NCI-H187 (cell line): ENCODE results near the gene TRIM72.
A peak's percentile ranks its signal among the peaks of the same experiment; 100 is the strongest.
"Not testable (repeated sequence)": the region's sequence is repeated elsewhere in the genome, so short reads cannot be mapped to it uniquely, and the experiment has no call there.

Source experiments
- DNase-seq, 2 experiments: peaks; one replicate each; lab custom pipeline; 2025; lab: John Stamatoyannopoulos, UW

Gene TRIM72, protein sequence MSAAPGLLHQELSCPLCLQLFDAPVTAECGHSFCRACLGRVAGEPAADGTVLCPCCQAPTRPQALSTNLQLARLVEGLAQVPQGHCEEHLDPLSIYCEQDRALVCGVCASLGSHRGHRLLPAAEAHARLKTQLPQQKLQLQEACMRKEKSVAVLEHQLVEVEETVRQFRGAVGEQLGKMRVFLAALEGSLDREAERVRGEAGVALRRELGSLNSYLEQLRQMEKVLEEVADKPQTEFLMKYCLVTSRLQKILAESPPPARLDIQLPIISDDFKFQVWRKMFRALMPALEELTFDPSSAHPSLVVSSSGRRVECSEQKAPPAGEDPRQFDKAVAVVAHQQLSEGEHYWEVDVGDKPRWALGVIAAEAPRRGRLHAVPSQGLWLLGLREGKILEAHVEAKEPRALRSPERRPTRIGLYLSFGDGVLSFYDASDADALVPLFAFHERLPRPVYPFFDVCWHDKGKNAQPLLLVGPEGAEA

DNA sequence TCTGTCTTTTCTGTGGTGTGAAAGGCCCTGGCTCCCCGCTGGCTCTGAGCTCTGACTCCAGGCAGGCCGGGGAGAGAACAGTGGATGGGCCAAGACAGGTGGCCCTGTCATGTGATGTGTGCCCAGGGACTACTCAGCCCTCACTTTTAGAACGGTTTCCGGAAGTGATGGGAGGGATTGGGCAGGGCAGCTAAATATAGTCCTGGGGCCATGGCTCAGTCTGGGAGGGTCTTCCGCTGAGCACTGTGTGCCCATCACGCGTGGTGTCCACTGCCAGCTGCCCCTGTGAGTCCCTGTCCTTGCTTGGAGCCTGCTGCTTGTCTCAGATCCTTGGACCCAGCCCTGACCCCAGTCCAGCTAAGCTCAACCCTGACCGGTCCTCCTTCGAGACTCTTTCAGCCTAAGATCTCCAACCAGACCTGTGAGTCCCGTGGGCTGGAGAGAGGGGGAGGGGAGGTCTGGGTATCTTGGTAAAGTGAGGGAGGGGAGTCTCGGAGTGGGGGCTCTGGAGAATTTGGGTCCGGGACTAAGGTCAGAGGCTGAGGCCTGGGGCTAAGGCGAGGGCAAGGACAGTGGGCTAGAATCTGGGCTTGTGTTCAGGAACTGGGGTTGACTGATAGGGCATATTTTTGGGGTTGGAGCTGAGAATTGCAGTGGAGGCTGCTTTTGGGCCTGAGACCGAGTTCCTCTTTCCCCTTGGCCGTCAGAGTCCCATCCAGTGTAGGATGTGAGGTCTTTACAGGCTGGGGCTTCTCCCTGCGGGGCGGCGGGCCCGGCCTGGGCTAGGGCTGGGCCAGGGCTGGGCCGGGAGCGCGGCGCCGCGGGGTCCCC lies at the start of gene TRIM72:
Gene TRIM72, plus strand, starts transcription at position 243 of the 831 bp plus-strand sequence. CDS start 620 bp downstream, outside the sequence.
- DNase-seq: no peak

DNA sequence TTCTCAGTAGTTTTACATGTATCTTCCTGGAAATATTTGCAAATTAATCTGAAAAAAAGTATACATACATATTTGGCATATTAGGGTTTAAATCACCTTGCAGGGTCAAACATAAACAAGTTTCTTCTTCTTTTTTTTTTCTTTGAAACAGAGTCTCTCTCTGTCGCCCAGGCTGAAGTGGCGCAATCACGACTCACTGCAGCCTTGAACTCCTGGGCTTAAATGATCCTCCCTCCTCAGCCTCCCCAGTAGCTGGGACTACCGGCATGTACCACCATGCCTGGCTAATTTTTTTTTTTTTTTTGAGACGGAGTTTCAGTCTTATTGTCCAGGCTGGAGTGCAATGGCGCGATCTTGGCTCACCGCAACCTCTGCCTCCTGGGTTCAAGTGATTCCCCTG lies 46.6 kb upstream of the TRIM72 start:
- DNase-seq: no peak

DNA sequence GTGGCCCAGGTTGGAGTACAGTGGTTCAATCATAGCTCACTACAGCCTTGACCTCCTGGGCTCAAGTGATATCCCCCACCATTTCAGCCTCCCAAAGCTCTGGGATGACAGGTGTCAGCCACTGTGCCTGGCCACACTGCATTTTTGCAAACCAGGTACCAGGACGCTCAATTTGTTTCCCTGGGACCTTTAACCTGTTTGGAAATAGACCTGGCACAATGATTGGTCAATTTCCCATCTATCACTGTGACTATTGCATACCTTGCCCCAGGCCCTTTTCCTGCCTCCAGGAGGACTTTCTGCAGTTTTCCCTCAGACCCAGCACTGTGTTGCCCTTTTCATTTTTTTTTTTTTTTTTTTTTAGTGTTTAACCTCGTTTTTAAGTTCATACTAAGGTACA lies 45.1 kb upstream of the TRIM72 start:
- DNase-seq: no peak

DNA sequence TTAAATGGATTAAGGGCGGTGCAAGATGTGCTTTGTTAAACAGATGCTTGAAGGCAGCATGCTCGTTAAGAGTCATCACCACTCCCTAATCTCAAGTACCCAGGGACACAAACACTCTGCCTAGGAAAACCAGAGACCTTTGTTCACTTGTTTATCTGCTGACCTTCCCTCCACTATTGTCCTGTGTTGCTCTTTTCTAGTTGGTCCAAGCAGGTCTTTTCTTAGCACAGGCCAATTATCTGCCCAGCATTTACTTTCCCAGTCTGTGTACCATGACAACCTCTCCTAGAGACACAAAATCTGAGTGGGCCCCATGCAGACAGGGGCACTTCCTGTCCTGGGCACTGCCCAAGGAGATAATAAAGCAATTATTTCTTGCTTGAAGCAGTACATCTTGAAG lies 43.9 kb upstream of the TRIM72 start:
- DNase-seq: not testable (repeated sequence)

DNA sequence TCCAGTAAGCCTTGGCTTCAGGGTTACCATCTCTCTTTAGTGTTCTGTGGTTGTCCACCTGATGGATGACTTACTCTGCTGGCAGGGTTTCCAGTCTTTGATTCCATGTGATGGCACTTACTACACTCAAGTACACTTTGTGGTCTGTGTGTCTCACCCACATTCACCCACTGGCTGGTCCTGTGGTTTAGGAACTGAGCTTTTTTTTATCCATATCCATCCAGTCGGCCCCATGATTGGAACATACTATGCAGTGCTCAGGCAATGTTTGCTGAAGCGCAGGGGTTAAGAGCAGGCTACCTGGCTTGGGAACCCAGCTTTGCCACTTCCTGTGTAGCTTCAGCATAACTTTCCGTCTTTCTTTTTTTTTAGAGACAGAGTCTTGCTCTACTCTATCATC lies 36.8 kb upstream of the TRIM72 start:
- DNase-seq: peak; percentile 6 to 34

DNA sequence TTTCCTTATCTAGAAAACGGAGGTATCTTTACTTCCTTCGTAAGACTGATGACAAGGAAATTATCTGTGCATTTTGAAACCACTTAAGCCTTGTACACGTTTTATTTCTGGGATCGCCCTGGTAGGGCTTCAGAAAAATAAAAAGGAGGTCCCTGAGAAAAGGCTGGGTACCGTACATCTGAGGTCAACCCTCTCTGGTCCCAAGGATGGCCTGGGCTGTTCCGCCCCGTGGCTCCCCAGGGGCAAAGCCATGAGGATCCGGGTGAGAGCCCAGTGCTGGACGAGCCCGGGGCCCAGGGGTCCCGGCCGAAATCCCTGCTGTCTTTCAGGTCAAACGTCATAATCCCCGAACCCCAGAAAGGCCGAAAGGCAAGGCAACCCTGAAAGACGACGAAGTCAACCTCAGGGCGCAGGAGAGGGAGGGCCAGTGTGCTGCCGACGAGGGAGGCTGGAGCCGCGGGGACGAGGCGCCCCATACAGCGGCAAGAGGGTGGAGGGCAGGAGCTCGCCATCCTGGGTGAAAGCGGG lies 34.6 kb upstream of the TRIM72 start:
- no peak for DNase-seq

DNA sequence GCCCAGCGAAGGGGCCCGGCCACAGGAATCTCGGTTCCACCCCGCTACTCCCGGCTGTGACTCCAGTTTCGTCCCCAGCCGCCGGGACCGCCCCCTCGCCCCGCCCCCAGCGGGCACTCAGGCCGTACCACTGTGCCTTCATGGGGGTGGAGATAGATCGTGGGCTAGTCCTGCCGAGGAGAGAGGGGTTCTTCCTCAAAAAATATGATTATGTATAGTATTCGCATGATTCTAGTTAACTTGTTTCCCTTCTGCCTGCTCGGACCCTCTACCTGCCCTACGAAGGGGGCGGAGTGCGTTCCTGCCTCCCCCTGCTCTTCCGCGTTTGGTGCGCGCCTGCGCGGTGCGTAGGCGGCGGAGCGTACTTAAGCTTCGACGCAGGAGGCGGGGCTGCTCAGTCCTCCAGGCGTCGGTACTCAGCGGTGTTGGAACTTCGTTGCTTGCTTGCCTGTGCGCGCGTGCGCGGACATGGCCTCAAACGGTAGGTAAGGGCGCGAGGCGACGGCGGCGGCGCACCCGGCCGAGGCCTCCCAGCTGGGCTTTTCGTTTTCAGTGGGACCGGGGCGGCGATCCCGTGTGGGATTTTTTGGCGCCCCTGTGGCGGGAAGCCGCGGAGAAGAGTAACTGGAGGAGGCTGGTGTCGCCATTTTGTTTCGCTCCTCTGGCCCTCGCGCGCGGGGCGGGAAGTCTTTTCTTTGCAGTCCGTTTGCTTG lies 34.0 kb upstream of the TRIM72 start, which contains the start of gene FUS:
Gene FUS, plus strand, starts transcription at position 393 of the 713 bp plus-strand sequence. Its CDS starts 76 bp downstream, at position 469.
- DNase-seq: peak; percentile 71 to 77

DNA sequence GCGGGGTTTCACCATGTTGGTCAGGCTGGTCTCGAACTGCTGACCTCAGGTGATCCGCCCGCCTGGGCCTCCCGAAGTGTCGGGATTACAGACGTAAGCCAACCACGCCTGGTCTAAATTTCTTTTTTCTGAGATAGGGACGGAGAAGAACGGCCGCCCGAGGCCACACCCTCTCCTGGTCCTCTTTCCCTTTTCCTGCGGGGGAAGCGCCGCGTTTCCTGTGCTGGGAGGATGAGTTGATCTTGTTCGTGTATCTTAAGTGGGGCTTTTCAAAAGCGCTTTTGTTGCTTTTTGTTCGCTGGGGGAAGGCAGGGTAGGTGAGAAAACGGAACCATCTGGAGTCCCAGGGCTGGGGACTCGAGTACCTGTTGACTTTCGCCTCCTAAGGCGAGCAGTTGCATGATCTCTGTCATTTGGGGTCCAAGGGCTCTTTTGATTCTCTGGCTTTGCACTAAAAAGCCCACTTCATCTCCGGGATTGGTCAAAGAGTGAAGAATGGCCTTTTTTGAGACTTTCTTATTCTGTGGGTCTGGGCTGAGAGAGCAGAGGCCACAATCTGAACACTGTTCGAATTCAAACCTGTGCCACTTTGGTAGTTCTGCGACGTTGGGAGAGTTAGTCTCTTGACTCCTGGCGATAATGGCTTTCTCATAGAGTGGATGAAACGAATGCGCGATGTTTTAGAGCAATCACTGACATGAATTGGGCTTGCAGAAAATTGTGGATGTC lies 32.7 kb upstream of the TRIM72 start:
- DNase-seq: no peak

DNA sequence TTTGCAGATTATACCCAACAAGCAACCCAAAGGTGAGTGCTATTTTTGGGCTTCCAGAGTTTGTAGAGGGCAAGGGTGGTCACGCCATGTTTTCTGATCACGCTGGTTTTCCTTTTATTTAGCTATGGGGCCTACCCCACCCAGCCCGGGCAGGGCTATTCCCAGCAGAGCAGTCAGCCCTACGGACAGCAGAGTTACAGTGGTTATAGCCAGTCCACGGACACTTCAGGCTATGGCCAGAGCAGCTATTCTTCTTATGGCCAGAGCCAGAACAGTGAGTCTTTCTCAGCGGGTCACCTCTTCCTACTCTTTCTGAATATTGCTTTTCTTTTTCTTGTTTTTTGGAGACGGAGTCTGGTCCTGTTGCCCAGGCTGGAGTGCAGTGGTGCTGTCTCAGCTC lies 31.5 kb upstream of the TRIM72 start:
- DNase-seq: no peak

DNA sequence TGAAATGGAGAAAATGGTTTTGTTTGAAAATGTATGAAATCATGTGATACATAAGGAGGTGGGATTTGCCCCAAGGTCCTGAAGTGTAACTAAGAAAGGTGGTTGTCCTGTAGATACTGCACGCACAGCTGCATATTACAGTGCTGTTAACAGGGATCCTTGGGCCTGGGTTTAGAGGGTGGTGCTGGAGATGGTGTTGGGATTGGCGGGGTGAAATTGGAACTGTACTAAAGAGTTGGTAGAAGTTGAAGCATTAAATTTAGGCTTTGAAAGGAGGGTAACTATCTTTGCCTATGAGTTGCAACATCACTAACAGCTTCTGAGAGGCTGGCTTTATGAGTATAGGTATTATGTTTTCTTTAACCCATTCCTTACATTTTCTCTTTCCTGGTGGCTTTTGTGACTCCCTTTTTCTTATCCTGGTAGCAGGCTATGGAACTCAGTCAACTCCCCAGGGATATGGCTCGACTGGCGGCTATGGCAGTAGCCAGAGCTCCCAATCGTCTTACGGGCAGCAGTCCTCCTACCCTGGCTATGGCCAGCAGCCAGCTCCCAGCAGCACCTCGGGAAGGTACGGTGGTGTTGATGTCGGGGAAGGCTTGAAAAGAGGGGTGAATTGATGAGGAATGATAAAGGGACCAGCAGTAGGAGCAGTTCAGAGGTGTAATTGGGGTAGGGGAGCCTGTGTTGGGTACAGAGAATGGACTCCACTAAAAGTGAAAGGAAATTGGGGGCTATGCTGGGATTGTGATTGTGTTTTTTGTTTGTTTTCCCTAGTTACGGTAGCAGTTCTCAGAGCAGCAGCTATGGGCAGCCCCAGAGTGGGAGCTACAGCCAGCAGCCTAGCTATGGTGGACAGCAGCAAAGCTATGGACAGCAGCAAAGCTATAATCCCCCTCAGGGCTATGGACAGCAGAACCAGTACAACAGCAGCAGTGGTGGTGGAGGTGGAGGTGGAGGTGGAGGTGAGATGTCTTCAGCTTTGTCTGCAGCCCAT lies 30.2 kb upstream of the TRIM72 start:
- DNase-seq: no peak

DNA sequence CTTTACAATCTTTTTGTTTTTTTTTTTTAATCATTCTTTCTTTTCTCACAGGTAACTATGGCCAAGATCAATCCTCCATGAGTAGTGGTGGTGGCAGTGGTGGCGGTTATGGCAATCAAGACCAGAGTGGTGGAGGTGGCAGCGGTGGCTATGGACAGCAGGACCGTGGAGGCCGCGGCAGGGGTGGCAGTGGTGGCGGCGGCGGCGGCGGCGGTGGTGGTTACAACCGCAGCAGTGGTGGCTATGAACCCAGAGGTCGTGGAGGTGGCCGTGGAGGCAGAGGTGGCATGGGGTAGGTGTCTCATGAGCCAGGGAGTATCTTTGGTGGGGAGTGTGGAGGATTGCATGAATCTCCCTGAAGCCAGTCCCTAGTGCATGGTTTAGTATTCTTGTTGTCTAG lies 29.0 kb upstream of the TRIM72 start:
- no peak for DNase-seq

DNA sequence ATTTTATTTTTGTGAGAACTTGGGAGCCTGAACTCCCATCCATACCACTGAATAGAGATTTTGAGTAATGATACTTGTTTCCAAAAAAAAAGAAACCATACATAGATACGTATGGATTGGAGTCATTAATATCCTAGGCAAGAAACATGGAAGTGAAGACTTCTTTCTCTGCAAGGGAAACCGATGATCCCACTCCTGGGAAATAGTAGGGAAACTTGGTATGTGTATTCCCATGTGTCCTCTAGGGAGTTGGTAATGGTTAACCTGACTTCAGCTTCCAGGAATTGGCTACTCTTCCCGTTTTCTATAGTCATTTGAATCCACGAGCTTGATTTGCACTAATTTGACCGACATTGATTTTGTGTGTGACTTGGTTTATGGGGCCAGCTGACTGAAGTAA lies 28.6 kb upstream of the TRIM72 start:
- DNase-seq: no peak

DNA sequence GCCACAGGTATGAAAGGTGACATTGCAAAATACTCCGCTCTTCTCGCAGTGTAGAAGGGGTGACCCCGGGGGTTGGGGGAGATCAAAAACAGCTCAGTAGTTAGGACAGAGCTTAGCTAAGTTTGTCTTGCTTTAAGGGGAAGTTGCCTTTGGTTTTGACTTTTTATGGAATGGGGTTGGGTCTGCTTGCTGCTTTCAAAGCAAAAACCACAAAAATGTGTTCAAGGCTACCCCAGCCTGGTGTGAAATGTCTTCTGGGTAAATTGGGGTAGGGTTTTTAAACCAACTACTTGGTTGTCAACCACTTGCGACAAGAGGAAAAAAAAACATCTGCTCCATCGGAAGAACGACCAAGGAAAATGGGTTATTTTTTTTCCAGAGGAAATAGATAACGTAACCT lies 27.7 kb upstream of the TRIM72 start:
- no peak for DNase-seq

DNA sequence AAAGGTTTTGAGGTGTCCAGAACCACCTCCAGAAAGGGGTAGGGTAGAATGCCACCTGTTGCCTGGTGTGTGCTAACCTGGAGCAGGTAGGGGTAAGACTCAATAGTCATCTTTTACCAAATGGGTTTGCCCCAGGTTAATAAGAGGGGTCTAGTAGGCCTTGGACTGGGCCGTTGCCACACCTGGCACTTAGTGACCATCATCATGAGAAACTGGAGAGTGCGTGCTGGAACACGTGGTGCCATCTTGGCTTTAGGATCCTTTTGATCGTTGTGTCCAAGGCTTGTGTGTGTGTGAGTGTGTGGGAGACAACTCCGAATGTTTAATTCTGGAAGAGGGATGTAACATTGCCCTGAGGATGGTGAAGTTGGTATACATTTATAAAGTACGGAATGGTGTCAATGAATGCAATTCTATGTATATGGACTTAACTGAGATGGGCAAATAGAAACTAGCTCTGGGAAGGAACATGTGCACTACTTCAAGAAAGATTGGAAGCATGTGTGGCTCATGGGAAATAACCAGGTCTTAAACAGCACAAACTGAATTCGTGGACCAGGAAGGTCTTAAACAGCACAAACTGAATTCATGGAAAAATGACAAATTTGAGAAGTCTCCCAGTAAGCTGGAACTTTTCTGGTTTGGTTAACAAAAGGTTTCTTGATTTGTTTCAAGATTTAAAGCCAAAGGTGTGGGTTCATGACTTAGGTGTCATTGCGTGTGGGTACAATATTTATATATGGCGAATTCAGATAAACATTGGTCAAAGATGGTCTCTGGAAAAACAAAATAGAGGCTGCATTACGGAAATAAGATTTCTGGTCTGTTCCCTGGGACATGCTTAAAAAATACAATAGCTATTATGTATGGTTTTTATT lies 26.8 kb upstream of the TRIM72 start:
- DNase-seq: no peak

DNA sequence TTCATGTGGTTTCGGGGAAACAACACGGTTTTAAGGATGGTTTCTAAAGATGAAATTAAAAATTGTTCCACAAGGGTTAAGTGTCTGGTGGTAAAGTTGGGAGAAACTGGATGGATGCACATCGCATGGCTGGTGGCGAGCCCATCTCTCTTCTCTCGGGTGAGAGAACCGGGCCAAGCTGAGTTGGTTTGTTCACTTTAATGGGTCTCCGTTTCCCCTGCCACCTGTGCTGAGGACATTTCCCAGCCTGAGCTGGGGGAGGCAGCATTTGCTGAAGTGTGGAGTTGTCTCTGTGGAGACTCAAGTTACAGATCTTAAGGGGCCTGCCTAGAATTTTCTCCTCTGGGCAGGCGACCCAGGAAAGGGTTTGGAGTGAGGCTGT lies 26.1 kb upstream of the TRIM72 start:
- DNase-seq: no peak

DNA sequence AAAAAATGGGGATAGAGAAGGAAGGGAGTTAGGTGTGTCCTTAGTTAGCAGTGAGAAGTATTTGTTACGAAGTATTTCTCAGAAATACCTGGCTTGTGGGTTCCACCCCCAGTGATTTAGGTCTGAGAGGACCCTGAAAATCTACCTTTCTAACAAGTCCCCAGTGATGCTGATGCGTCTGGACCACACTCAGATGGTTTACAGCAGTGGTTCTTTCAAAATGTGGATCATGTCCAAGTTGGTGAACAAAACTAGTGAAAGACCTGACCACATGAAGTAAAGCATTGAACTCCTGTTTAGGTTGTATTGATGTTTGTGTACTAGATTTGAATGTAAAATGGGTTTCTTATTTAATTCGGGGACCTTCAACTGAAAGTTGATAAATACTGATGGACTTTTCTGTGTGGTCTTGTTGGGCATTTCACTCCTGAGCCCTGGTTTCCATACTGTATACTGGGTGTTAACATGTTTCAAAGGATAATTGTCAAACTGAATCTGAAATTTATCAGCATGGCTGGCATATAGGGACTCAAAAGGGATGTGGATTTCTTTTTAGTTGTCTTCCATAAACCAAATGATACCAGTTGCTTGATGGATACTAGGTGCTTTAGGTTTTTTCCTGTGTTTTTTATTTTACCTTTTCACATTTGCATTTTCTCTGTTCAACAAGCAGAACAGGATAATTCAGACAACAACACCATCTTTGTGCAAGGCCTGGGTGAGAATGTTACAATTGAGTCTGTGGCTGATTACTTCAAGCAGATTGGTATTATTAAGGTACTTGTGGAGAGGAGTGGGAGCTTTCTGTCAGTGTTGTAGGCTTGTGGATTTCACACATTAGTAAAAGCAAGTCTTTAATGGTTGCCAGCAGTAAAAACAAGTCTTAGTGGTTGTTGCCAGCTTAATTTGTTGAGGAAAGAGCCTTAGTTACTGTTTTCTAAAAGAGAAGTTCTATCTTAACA lies 25.2 kb upstream of the TRIM72 start:
- DNase-seq: no peak

DNA sequence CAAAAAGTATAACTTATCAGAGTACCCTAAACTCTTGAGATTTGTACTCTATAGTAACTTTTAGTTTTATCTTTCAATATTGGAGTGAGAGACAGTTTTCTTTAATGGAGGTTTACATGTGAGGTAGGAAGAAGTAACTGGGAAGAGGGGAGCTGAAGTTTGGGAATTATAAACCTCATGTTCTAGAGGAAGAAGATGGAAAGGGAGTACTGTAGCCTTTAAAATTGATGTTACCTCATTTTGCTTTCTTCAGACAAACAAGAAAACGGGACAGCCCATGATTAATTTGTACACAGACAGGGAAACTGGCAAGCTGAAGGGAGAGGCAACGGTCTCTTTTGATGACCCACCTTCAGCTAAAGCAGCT lies 24.5 kb upstream of the TRIM72 start:
- no peak for DNase-seq

DNA sequence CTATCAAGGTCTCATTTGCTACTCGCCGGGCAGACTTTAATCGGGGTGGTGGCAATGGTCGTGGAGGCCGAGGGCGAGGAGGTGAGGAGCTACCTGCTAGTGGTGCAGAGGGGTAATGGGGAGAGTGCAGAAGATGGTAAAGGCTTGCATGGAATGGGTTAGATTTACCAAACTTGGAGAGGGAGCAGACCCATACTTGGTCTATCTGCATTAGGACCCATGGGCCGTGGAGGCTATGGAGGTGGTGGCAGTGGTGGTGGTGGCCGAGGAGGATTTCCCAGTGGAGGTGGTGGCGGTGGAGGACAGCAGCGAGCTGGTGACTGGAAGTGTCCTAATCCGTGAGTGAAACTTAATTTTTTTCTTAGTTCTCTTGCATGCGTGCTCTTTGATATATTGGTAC lies 23.9 kb upstream of the TRIM72 start:
- no peak for DNase-seq
